Central memory CD8-positive, alpha-beta T cell (primary cell): ENCODE results near the gene FUT6.

Experiments used
- ATAC-seq: fragments of 150-1000 bp; cut with Tn5 transposase; replicated peaks from 2 replicates; pipeline ENCODE4 v1.10.0; 2022; ENCODE audit warnings: mild to moderate bottlenecking, moderate FRiP score, moderate number of reproducible peaks; ENCODE audit not compliant: poor library complexity, severe bottlenecking; ENCODE audit errors: extremely low read depth
- DNase-seq, 2 donors: peaks; one replicate each; pipeline ENCODE4 v3.0.0; 2021; ENCODE audit warnings: low spot score in 2 of 2
- H3K27ac Mint-ChIP-seq: one replicate; pipeline ENCODE4 v1.8.0; 2022; ENCODE audit warnings: low read depth, mild to moderate bottlenecking, moderate library complexity, mixed read lengths
- H3K27me3 Mint-ChIP-seq: one replicate; pipeline ENCODE4 v1.8.0; 2022; ENCODE audit warnings: mixed read lengths
- H3K36me3 Mint-ChIP-seq: one replicate; pipeline ENCODE4 v1.8.0; 2022; ENCODE audit warnings: mild to moderate bottlenecking, moderate library complexity, mixed read lengths; ENCODE audit not compliant: insufficient read depth
- H3K4me1 Mint-ChIP-seq: one replicate; pipeline ENCODE4 v1.8.0; 2022; ENCODE audit warnings: mixed read lengths
- H3K4me3 Mint-ChIP-seq: one replicate; pipeline ENCODE4 v1.8.0; 2022; ENCODE audit warnings: mild to moderate bottlenecking, moderate library complexity, mixed read lengths
- H3K9me3 Mint-ChIP-seq: one replicate; pipeline ENCODE4 v1.8.0; 2022; ENCODE audit warnings: mixed read lengths

Gene FUT6

DNA sequence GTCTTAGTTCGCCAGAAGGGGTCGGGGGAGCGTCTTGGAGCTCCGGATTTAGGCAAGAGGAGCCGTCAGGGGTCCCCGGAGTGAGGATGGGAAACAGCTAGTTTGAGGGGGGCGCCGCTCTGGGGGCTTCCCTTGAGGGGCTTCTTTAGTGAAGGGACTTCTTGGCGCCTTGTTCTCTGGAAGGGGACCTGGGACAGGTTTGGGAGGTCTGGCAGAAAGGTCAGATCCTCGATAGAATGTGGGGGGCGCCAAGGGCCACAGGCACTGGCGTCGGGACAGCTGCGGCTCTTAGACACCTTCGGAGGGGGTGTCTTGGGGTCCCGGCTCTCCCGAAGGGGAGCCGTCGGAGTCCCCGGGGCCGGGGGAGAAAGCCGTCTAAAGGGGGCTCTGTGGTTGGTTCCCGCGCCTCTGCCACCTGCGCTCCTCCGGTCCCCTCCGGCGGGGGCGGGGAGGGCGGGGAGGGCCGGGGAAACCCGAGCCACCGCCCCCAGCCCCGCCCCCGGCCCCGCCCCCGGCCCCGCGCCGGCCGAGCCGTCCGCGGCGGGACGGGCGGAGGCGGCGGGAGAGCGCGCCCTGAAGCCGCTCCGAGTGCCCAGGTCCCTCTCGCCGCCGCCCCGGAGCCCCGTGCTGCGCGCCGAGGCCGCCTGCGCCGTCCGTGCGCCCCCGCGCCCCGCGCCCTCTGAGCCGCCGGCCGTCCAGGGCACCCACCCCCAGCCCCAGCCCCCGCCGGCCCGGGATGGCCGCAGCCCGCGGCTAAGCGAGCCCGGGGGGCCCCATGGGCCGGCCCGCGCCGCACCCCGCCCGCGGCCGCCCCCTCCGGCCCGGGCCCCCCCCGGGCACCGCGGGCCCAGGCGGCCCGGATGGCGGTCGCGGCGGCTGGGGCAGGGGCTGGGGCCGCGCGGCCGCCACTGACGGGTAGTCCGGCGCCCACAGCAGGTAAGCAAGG lies 34.7 kb downstream of the FUT6 start, which contains the start of gene NRTN:
Gene NRTN (plus strand): TSS at position 552 of the 946 bp plus-strand sequence. CDS start 19,099 bp downstream, outside the sequence.
- Mint-ChIP-seq H3K4me1 (peaks cover 26% of the 10 kb centered on the region), H3K27ac (peak within 1 kb of the TSS; percentile 71), H3K36me3 (peaks cover 18% of the 10 kb centered on the region), H3K27me3 (peaks cover 42% of the 10 kb centered on the region), H3K4me3 (peak within 1 kb of the TSS; percentile 61), H3K9me3 (no peaks in the 10 kb centered on the region)
- DNase-seq (no peak), ATAC-seq (peak; percentile 34)

DNA sequence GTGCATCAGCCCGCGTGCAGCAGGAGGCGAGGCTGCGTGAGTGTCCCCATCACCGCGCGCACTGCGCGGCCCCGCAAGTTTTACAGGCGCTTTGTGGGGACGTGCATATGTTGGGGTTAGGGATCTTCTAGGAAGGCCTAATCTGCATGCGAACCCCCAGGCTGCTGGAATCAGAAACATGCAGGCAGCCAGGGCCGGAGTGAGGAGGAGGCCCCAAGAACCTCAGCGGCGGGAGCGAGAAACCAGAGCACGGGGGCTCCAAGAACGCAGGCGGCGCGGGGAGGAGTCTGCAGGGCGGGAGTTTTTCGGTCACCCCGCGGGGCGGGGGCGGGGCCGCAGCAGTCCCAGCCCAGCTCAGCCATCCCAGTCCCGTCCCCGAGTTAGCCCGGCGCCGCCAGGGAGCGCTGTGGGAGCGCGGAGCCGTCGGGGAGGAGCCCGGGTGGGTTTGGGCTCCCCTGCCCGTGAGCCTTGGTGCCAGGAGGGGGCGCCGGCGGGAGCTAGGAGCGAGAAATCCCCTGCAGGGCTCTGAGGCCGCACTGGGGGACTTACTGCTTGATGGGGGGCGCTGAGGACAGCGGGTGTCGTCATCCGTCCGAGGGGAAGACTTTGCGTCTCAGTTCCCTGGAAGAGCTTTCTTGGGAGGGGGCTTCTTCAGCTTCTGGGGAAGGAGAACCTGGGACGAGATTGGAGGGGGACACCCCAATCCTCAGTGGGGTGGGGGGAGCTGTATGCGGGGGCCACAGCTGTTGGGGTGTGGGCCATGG lies 35.6 kb downstream of the FUT6 start:
- ATAC-seq: peak; percentile 94
- Mint-ChIP-seq H3K27me3 (peaks cover 50% of the 10 kb centered on the region), H3K27ac (peak overlapping the region; percentile 71), H3K4me3 (peak overlapping the region; percentile 61), H3K4me1 (peaks cover 26% of the 10 kb centered on the region), H3K36me3 (peaks cover 18% of the 10 kb centered on the region), H3K9me3 (no peaks in the 10 kb centered on the region)
- DNase-seq: peak; percentile 84 to 90

DNA sequence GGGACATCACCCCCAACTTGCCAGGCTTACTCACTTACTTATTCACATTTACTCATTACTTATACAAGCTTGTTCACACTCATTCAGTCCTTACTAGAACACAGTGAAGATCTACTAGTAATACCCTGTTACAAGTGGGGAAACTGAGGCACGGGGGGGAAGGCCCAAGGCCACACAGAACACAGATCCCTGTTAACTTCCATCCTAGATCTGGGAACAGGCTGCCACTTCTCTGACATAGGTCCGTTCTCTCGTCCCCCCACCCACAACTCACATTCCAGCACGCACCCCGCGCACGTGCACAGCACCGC lies 36.1 kb downstream of the FUT6 start:
- no peak overlapping the region for H3K27ac Mint-ChIP-seq
- no peak for ATAC-seq
- H3K36me3 Mint-ChIP-seq: peaks cover 18% of the 10 kb centered on the region

DNA sequence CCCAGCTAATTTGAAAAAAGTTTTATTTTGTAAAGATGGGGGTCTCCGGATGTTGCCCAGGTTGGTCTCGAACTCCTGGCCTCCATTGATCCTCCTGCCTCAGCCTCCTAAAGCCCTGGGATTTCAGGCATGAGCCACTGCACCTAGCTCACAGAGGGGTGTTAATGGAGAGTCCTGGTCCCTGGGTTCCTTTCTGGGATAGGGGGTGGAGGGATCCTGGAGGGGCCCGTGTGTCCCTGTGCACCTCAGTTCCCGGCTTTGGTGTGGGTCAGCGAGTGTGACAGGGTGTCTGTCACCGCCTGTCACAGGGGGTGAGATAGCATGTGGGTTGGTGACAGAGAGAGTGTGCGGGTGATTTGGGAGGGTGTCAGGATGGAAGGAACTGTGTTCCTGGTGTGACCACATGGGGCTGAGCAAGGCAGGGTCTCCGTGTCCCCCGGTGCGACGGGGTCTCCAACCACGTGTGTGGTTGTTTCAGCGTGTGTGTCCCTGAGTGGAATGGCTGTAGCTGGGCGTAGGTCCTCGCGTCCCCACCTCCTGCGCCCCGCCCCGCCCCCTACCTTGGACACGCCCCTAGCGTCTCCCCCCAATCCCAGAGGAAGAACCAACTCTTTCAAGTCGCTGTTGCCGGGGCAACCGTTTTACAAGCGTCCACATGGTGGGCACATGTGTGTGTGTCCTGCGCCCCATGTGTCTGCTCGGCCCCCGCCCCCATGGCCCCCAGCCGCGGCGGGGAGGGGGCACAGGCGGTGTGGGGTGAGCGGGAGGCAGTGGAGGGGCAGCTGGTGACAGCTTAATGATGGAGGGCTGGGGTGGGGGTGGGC lies 37.5 kb downstream of the FUT6 start:
- Mint-ChIP-seq H3K27me3 (peaks cover 64% of the 10 kb centered on the region), H3K4me3 (no peak overlapping the region)

More for the DNA sequence above, 36.1 kb downstream of the FUT6 start:
- Mint-ChIP-seq H3K27me3 (peaks cover 55% of the 10 kb centered on the region), H3K4me1 (peaks cover 26% of the 10 kb centered on the region), H3K9me3 (no peaks in the 10 kb centered on the region), H3K4me3 (peak overlapping the region; percentile 61)
- DNase-seq: no peak

DNA sequence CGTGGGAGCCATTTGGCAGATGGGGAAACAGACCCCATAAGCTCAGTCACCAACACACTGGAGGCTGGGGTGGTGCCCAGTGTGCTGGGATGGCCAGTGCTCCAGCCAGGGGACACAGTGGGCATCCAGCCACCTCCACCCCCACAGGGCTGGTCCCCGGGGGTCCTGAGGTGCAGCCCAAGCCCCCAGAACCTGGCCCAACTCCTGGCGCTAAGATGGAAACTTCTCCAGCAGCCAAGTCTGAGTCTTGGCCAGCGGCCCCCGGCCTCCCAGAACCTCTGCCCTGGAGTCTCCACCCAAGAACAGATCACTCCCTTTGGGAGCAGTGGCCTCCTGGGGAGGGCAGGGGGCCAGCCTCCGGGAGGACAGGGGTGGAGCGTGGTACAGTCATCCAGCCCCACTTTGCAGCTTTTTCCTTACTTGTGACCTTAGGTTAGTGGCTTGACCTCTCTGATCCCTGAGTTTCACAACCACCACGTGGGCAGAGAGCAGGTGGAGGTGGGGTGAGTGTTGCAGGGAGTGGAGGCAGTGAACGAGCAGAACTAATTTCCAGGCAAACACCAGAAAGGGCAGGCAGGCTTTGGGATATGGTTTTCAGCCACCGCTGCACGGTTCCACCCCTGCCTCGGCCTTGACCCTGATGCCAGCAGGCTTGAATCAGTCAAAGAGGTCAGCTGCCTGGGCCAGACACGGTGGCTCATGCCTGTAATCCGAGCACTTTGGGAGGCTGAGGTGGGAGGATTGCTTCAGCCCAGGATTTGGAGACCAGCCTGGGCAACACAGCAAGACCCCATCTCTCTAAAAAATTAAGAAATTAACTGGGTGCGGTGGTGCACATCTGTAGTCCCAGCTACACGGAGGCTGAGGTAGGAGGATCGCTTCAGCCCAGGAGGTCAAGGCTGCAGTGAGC lies 38.9 kb downstream of the FUT6 start:
- ATAC-seq (no peak), DNase-seq (no peak)
- H3K27me3 Mint-ChIP-seq: peaks cover 64% of the 10 kb centered on the region
- H3K4me1 Mint-ChIP-seq: peaks cover 26% of the 10 kb centered on the region
- H3K27ac Mint-ChIP-seq: no peak overlapping the region
- H3K4me3 Mint-ChIP-seq: no peak overlapping the region
- H3K9me3 Mint-ChIP-seq: no peaks in the 10 kb centered on the region
- peaks cover 11% of the 10 kb centered on the region for H3K36me3 Mint-ChIP-seq

More for the DNA sequence above, 37.5 kb downstream of the FUT6 start:
- no peaks in the 10 kb centered on the region for H3K9me3 Mint-ChIP-seq
- peaks cover 26% of the 10 kb centered on the region for H3K4me1 Mint-ChIP-seq
- H3K27ac Mint-ChIP-seq: no peak overlapping the region
- H3K36me3 Mint-ChIP-seq: peaks cover 15% of the 10 kb centered on the region
- no peak for ATAC-seq
- DNase-seq: no peak

DNA sequence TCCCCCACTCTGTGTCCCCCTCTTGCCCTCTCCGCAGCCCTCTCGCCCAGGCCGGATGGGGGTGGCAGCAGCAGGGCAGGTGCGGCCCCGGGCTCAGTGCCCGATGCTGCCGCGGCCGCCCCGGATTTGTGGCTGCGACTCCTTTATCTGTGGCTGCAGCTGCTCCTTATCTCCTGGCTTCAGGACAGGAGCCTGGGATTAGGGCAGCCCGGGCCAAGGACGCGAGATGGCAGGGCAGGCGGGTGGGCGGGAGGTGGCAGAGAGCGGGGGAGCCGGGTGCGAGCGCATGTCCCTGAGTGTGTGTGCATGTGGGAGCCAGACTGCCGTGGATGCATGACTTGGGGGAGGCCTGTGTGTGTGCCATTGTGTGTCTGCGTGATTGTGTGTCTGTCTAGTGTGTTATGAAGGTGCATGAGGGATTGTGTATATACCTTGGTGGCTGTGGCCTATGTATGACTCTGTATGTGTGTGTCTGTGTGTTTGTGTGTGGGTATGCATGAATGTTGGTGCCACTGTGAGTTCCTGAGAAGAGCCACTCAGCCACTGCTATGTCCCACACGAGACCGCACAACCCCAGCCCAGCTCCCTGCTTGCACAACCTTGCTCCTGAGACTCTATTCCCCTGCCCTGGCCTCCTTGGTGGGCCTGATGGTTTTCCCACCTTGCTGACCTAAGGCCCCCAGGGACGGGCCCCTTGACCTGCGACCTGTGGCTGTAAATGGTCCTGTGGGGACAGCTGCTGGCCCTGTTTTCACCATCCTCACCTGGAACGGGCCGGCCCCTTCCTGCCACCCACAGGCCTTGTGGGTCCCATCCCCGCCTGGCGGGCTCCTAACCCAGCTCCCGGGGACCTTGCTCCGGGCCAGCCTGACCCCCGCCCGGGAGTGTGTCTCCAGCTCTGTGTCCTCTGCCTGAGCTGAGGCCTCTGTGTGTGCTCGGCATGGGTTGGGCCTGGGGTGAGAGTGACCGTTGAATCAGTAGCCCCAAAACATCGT lies 40.0 kb downstream of the FUT6 start:
- peaks cover 63% of the 10 kb centered on the region for H3K27me3 Mint-ChIP-seq
- peaks cover 8% of the 10 kb centered on the region for H3K36me3 Mint-ChIP-seq

DNA sequence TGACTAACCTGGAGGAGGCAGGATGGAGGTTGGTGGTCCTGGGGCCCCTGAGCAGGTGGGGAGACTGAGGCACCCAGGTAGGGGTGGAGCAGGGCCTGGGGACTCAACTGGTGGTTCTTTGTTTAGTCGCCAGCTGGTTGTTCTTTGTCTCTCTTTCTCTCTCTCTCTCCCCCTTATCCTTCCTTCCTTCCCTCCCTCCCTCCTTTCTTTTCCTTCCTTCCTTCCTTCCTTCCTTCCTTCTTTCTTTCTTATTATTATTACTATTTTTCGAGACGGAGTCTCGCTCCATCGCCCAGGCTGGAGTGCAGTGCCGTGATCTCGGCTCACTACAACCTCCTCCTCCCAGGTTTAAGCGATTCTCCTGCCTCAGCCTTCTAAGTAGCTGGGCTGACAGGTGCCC lies 41.3 kb downstream of the FUT6 start:
- ATAC-seq (no peak), DNase-seq (no peak)
- Mint-ChIP-seq H3K27ac (no peak overlapping the region), H3K27me3 (peaks cover 50% of the 10 kb centered on the region), H3K9me3 (no peaks in the 10 kb centered on the region), H3K4me1 (peaks cover 12% of the 10 kb centered on the region), H3K36me3 (peaks cover 4% of the 10 kb centered on the region), H3K4me3 (no peak overlapping the region)

More for the DNA sequence above, 40.0 kb downstream of the FUT6 start:
- Mint-ChIP-seq H3K4me1 (peaks cover 25% of the 10 kb centered on the region), H3K9me3 (no peaks in the 10 kb centered on the region), H3K27ac (no peak overlapping the region), H3K4me3 (no peak overlapping the region)
- ATAC-seq (no peak), DNase-seq (no peak)

DNA sequence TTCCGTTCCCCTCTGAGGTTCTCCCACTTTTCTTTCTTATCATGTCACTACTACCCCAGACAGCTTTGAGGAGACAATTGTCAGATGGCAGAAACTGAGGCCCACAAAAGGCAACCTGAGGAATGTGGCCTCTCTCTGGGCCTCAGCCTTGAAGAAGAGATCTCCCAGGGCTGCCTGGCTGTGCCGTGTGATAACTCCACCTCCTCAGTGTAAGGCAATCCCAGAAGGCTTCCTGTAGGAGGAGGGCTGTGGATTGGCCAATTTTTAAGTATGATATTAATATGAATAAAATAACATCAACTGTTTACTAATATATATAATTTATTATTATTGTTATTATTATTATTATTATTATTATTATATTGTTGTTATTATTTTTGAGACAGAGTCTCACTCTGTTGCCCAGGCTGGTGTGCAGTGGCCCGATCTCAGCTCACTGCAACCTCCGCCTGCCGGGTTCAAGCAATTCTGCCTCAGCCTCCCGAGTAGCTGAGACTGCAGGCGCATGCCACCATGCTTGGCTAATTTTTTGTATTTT lies 44.1 kb downstream of the FUT6 start:
- H3K27ac Mint-ChIP-seq: no peak overlapping the region
- no peak overlapping the region for H3K4me3 Mint-ChIP-seq
- peaks cover 8% of the 10 kb centered on the region for H3K4me1 Mint-ChIP-seq
- H3K27me3 Mint-ChIP-seq: peaks cover 25% of the 10 kb centered on the region
- peaks cover 8% of the 10 kb centered on the region for H3K36me3 Mint-ChIP-seq
- DNase-seq (no peak), ATAC-seq (no peak)
- H3K9me3 Mint-ChIP-seq: no peaks in the 10 kb centered on the region

DNA sequence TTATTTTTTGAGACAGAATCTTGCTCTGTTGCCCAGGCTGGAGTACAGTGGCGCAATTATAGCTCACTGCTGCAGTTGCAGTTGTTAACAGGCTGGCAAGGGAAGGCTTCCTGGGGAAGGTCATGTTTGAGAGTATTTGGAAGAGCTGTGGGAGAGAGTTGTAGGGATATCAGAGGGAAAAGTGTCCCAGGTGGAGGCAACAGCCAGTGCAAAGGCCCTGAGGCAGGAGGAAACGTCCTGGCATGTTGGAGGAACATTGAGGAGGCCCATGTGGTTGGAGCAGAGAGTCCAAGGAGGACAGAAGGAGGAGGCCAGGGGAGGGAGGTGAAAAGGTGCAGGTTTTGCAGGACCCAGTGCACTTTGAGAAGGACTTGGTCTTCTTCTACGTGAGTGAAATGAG lies 46.3 kb downstream of the FUT6 start:
- H3K4me1 Mint-ChIP-seq: peaks cover 18% of the 10 kb centered on the region

DNA sequence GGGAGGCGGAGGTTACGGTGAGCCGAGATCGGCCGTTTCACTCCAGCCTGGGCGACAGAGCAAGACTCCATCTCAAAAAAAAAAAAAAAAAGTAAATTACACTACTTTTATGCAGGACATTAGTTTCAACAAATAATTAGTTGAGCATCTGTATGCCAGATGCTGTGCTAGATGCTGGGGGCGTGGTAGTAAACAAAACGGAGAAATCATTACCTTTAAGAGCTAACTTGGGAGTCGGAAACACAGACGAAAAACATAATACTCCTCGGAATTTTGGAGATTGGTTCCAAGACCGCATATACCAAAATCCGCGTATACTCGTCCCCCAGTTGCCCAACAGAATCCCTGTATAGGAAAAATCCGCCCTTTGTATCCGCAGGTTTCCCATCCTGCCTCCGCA lies 47.3 kb downstream of the FUT6 start:
- peaks cover 29% of the 10 kb centered on the region for H3K36me3 Mint-ChIP-seq
- H3K27ac Mint-ChIP-seq: no peak overlapping the region
- no peak for DNase-seq
- no peaks in the 10 kb centered on the region for H3K27me3 Mint-ChIP-seq
- ATAC-seq: no peak
- no peaks in the 10 kb centered on the region for H3K9me3 Mint-ChIP-seq
- no peak overlapping the region for H3K4me3 Mint-ChIP-seq
- peaks cover 18% of the 10 kb centered on the region for H3K4me1 Mint-ChIP-seq

More for the DNA sequence above, 46.3 kb downstream of the FUT6 start:
- peaks cover 25% of the 10 kb centered on the region for H3K36me3 Mint-ChIP-seq
- H3K27me3 Mint-ChIP-seq: peaks cover 6% of the 10 kb centered on the region
- DNase-seq: no peak
- no peaks in the 10 kb centered on the region for H3K9me3 Mint-ChIP-seq
- no peak overlapping the region for H3K4me3 Mint-ChIP-seq
- no peak for ATAC-seq
- no peak overlapping the region for H3K27ac Mint-ChIP-seq
